Measurements from ENCODE around the gene DEDD.
A peak's percentile ranks its signal among the peaks of the same experiment; 100 is the strongest.

GRCh38 chr1:161159087-161159912 is 26.8 kb upstream of the DEDD start, which contains the start of gene USP21:
- TF ChIP-seq CTCF (conservative IDR thresholded peaks at IDR 0.05; ENCODE audit: low read depth, low read length): 0 out of 2 replicates have a peak, but pooled peaks have one; percentile 16
- TF ChIP-seq RFX5 (IDR thresholded peaks at IDR 0.05; ENCODE audit: low read depth, low read length): no peak
